GM18873 (cell line): ENCODE results near the gene SUN2.

Experiments used
- ATAC-seq: cut with Tn5 transposase; IDR thresholded peaks from one replicate; pipeline ENCODE4 v1.9.1; 2021; ENCODE audit warnings: mild to moderate bottlenecking, moderate library complexity, moderate number of reproducible peaks; ENCODE audit not compliant: unreplicated experiment, low FRiP score

SUN2 gene

DNA sequence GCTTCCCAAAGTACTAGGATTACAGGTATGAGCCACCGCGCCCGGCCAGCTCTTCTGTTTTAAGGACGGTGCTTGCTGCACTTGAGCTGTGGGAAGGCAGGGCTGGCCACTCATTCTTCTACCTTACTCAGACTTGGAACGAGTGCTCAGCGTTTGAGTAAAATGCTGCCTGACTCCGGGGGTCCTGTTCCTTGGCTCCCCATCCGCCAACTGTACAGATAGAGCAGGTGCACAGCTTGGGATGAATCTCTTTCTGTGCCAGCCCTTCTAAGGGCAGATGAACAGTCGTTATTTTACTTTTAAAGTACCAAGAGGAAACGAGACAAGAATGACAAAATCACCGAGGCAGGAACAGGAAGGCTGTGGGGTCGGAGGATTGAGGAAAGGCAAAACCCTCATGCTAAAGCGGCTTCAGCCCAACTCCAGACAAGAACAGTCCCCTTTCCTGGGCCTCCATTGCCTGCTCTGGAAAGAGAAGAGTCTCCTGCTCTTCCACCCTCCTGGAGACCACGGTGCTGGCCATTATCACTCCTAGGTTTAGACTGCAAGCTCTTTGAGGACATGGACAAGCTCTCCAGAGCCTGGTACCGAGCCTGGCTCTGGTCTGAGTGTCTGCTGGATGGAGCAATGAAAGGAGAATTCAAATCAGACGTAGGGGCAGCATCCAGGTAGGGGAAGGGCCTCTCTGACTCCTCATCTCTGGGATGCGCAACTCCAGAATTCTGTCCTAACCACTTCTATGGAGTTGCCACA is 1.1 kb upstream of the SUN2 start:
- no peak for ATAC-seq

DNA sequence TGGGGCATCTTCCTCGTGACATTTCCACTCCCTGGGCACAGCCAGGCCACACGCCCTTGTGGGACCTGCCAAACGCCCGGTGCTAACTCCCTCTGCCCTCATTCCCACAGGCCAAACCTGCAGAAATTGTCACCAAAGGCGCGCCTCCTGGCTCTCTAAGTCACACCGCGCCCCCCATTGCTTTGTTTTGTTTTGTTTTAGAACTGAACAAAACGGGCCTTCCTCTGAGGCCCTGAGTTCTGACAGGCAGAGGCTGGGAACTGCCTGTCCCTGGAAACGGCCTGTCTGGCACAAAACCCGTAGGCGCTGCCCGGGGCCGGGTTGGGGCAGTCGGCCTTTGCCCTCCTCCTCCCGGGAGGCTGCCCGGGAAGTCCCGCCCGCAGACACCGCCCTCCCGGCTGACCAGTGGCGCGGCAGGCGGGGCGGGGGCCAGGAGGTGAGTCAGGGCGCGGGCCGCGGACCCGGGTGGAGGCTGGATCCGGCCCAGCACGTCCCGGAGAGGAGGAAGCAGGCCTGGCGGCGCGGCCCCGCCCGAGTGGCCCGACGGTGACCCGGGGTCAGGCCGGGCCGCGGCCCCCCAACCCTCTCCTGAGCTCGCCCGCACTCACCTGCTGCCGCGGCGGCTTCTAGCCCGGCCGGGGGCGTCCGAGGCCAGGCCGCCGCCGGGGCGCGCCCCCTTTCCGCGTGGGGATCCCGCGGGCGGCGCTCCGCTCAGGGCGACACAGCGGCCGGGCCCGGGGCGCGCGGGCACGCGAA is 465 bp downstream of the SUN2 start:
- ATAC-seq: peak; percentile 21

DNA sequence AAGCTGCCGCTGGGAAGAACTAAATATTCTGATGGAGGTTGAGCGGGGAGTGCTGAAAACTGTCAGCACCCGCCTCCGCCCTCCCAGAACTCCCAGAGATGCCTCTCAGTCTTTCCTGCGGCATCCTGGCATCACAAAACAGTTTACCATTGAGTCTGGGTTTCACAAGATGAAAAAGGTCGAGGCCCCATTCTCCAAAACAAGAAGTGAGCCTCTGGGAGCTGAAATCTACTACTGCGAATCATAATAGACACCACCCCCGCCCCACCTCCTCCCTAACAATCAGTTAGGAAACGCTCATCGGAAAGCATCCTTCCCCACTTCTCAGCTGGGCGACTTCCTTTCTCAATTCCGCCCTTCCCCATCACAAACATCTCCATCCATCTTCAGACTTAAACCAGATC is 1.0 kb downstream of the SUN2 start:
- no peak for ATAC-seq

DNA sequence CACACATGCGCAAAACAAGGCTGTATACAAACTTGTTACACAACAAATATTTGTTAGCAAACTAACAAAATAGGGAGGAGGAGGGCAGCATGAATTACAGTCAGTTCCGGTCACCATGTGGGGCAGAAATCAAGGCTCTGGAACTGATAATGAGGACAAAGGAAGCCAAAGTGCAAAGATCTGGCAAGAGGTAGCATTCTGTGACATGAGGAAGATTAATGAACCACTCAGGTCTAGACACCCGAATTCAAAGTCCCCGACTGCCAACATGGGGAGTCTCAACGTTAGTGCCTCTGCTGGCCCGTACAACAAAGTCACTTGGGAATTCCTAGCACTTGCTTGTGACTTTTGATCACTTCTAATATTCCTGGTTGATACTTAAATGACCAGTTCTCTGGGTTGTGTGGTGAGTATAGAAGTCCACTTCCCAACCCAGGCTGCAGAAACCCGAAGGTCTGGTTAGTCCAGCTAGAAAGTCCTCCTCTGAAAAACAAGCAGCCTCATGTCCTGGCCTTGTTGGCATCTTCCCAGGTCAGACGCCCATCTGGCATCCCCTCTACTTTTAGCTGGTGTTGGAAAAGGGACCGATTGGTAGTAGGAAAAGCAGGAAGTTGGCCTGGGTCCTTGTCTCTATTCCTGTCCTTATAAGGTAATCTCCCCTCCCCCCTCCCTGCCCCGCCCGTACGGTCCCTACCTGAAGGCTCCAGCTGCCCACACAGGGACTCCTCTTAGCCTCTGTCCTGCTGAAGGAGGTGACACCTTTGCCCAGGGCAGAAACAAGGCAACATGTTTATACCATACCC is 1.6 kb downstream of the SUN2 start:
- no peak for ATAC-seq

DNA sequence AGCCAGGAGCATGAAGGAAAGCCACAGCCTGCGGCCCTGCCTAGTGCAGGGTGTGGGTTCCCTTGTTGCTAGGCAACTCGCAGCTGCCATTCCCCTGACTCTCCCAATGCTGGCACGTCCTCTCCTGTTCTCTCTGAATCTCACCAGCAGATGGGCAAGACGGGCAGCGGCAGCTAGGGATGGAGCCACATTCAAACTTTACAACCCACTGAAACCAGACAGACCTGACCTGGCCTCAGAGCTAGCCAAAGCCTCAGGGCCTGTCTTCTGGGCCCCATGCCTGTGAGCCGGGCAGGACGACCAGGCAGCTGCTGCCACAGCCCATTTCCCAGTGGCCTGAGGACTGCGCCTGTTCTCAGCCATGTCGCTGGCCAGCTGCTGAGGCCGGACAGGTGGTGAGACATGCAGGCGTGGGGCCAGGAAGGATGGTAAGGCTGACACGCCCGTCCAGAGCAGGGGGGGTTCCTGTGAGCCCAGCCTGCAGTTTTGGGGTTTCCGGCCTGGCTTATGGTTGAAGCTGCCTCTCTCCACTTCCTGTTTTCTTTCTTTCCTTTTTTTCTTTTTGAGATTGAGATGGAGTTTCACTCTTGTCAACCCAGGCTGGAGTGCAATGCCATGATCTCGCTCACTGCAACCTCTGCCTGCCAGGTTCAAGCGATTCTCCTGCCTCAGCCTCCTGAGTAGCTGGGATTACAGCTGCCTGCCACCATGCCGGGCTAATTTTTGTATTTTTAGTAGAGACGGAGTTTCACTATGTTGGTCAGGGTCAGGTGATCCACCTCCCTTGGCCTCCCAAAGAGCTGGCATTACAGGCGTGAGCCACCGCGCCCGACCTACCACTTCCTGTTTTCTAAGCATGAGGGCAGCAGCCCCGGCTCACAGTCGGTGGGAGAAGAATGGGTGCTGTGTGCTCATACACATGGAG is 4.1 kb downstream of the SUN2 start:
- ATAC-seq: no peak

DNA sequence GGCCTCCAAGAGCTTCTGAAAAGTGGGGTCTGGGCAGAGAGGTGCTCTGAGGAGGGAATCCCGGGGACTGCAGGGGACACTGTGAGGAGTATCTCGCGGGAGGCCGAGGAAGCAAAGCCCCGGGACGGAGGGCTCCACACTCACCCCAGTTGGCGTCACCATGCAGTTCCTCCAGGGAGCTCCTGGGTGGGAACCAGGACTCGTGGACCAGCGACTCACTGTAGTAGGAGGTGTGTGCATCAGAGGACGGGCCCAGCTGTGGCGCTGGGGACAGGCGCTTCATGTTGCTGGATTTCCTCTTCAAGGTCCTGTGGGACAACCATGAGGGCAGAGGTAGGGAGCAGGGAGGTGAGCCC is 4.8 kb downstream of the SUN2 start:
- ATAC-seq: no peak

DNA sequence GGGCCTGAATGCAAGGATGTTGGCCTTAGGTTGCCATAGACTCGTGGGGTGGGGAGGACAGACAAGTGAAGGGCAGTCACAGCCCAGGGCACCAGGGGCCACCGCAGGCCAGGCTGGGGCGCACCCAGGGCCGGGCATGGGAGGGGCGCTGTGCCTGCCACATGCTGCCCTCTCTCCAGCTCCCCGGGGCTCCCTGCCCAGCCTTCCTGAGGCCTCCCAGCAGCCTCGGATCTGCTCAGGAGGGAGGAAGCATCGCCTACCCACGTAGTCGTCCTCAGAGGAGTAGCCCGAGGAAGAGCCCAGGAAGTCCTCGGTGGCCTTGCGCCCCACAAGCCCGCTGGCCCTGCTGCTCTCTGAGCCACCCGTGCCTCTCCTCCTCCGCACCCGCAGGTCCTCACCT is 5.2 kb downstream of the SUN2 start:
- ATAC-seq: no peak

DNA sequence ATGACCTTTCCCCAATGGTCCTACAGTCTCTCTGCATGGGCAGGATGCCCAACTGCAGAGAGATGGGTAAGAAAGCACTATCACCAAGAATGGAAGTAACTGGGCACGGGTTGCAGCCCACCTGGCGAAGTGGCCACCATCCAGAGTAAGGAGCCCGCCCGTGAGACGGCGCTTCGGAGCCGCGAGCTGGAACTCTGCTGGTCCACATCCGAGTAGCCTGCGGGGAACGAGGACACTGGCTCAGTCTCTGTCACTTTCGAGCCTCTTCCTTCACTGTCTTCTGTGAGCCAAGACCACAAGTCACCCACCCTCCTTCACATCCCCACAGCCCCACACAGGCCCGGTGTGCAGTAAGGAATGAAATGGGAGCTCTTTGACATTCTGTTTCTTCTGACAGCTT is 5.7 kb downstream of the SUN2 start:
- ATAC-seq: no peak

DNA sequence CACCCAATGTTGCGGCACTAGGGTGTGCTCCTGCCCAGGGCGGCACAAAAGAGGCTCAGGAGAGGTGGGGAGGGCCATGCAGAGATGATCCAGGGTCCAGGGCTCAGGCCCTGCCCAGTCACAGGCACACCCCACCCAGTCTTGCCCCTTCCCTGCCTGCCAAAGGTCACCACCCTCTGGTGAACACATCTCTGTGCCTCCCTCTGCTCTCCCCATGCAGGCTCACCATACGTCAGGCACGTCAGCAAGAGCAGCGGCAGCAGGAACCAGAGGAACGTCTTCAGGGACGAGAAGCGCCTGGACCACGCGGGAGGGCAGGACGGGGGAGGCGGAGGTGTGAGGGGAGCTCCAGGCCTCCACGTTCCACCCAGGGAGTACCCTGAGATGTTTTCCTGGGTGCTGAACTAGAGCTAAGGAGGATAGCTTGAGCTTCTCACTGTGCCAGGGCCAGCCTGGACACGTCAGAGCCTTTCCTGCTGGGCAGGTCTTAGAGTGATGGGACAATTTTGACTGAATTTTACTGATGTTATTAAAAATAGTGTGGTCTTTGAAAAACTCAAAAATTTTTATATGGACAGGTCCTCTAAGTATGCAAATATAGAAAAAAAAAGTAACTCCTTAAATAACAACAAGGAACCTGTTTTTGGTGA is 7.2 kb downstream of the SUN2 start:
- no peak for ATAC-seq

DNA sequence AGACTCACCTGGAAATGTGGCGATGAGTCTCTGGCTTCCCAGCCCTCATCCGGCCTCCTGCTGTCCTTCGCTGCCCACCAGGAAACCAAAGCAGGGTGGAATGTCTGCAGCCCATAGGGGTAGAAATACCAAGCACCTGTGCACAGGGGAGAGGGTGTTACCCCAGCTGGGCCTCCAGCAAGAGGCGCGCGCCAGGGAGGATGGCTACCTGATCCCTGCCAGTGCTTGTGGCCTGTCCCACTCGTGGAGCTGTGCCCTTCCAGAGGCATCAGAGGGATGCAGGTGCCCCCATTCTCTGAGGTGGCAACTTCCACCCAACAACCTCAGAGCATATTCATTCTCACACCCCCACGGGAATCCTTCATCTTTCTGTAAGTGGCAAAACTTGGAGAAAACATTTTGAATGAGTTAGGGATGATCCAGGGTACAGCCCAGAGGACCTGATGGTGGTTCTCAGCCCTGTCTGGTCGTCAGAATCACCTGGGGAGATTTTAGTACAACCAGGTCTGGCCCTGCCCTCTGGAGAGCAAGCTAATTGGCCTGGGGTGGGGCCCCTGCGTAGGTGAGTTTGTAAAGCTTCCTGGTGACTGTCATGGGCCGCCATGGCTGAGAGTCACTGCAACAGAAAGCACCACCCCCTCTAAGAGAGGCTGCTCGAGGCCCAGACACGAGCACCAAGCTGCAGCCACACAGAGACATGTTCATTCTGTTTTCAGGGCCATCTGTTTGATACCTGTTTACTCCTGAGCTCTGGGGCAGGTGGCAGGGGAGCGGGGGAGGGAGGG is 9.9 kb downstream of the SUN2 start:
- ATAC-seq: no peak

DNA sequence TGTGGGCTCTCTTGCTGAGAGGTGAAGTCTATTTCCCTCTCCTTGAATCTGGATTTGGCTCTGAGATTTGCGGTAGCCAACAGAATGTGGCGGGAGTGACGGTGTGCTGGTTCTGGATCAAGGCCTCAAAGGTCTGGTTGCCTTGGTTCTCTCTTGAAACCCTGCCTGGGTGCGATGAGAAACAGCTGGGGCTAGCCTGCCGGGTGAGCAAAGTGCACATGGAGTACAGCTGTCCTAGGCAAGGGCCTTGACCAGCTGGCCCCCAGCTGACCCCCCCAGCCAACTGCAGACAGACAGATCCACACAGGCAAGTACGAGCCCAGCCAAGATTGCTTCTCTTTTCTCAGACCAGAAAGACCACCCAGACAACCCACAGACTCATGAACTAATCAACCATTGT is 10.8 kb downstream of the SUN2 start:
- ATAC-seq: no peak

DNA sequence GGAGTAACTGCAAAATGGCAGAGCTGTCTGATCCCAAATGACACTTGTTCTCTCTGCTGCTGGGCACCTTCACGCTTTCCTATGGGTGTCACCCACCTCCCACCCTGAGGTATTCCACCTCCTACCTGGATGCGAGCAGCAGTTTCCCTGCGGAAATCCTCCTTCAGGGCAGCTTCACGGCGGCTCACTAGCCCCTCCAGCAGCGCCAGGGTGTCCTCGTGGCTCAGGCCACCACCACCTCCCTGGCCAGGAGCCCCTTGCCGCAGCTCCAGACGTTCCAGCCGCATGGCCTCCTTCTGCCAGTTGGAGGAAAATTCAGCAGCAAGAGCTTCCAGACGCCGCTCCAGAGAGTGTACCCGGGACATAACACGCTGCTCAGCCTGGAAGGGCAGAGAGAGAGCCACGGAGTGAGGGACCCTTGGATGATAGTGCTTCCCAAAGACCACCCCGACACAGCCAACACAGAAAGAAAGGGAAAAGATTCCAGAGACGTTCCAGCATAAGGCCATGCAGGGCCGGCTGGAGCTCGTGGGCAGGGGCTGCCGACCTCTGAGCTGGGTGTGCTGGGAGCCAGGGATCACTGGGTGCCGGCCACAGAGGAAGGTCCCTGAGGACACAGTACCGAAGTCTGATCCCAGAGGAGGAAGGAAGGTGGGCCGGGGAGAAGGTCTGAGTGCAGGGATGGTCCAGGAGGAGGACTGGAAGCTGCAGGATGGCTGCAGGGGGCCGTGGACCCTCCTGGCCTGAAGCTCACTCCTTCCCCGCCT is 13.4 kb downstream of the SUN2 start:
- ATAC-seq: no peak

DNA sequence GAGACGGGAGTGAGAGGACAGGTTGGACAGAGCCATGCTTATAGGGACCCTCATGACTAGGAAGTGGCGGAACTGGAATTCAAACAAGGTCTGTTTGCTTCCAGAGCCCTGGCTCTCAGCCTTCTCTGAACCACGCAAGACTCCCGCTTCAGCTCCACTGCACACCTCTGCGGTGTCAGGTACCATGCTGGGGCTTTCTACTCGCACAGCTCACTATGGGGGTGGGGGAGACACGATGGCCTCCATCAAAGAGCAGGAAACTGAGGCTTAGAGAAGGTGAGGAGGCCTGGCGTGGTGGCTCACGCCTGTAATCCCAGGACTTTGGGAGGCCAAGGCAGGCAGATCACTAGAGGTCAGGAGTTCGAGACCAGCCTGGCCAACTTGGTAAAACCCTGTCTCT is 14.2 kb downstream of the SUN2 start:
- no peak for ATAC-seq

DNA sequence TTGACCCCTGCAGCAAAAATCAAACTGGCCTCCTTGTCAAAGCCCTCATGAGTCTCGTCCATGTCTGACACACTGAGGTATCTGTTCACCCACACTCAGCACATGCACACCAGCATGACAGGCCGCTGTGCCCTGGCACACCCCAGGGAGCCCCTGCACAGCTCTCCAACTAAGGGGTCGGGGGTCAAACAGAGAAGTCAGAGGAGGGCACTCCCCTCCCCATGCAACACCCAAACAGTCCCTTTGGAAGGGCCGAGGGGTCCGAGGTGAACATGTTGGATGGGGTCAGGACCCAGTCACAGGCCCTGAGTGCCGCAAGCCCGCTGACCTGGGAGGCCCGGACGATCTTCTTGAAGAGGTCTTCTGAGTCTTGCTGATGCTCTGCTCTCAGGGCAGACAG is 14.6 kb downstream of the SUN2 start:
- no peak for ATAC-seq

DNA sequence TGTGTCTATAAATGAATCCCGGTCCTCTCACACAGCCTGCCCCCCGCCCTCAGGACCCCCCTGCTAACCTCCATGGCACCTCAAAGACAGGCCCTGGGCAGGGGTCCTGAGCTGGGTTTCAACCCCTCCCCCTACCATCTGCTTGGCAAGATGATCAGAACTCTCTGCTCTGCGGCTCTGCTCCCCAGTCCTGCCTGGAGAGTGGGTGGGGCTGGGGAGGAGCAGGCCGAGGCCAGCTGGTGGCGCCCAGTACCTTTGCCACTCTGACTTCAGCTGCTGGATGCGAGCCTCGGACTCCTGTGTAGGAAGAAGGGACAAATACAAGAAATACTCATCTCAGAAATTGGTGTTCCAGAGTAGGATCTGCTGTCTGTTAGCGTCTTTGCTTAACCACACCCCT is 15.0 kb downstream of the SUN2 start:
- no peak for ATAC-seq

DNA sequence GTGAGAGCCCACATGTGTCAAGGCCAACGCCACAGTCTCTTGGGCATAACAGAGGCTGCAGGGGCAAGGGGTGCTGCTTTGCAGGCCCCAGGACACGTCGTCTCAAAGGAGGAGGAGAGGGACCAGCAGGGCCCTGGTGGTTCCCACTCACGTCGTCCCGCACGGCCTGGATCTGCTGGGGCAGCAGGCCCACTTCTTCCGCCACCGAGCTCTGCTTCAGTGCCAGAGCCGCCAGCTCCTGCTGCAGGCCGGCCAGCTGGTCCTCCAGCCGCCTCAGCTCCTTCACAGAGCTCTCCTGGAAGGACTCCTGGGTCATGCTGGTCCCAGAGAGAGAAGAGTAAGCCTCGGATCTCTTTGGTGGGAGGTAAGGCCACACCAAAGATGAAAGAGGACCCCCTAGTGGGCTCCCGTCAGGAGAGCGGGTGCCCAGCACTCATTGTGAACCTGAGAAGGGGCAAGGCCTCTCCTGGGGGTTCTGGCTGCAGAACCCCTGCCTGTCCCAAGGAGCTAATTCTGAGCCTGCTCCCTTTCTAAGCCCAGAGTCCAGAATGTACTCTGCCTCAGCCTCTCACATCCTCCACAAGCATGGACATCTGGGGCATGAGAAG is 15.6 kb downstream of the SUN2 start:
- ATAC-seq: no peak

DNA sequence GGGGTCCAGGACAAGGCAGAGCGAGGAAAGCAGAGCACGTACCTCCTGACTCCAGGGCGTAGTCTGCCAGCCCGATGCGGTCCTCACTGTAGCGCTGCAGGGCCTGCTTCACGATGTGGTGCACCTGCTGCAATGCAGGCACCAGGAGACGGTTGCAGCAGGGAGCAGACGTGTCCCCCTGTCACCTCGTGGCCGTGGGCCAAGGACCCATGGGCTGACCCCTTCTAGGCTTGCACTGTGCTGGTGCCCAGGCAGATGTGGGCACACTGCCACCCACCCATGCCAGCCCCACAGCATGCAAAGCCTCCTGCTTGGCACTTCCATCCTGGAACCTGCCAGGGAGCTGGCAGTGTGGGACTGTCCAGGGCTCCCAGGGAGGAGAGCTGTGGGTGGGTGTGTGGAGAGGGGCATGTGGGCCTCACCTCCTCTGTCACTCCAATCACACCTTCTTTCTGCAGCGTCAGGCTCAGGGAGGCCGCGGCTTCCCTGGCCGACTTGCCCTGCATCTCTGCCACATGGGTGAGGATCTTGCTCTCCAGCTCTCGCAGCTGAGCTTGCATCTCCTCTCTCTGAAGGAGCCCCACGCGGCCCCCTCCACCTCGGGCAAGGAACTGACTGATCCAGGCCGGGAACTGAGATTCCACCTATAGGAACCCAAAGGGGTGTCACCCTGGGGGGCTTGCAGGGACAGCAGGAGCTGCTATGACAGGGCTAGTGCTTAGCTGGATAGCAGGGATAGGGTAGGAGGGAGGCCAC is 16.3 kb downstream of the SUN2 start:
- ATAC-seq: no peak
